Type B pancreatic cell (in vitro differentiated cells): ENCODE data around the gene TRA2A. TPM values are rescaled to one million over a fixed set of nuclear protein-coding genes. Genes with fewer than 3 reads are reported as not detected.

Experiments used
- DNase-seq: peaks from one replicate; pipeline ENCODE4 v3.0.0; 2021; ENCODE audit warnings: mixed read lengths; ENCODE audit not compliant: unreplicated experiment; ENCODE audit errors: extremely low spot score
- H3K27ac Mint-ChIP-seq: 2 replicates; pipeline ENCODE4 v1.8.0; 2021; ENCODE audit warnings: mild to moderate bottlenecking, mixed read lengths
- H3K27me3 Mint-ChIP-seq: 2 replicates; pipeline ENCODE4 v1.8.0; 2021; ENCODE audit warnings: mixed read lengths
- H3K36me3 Mint-ChIP-seq: 2 replicates; pipeline ENCODE4 v1.8.0; 2021; ENCODE audit warnings: mixed read lengths
- H3K4me1 Mint-ChIP-seq: one replicate; pipeline ENCODE4 v1.8.0; 2021; ENCODE audit warnings: mixed read lengths; ENCODE audit not compliant: unreplicated experiment
- H3K4me3 Mint-ChIP-seq: 2 replicates; pipeline ENCODE4 v1.8.0; 2021; ENCODE audit warnings: mild to moderate bottlenecking, mixed read lengths
- H3K9me3 Mint-ChIP-seq: 2 replicates; pipeline ENCODE4 v1.8.0; 2021; ENCODE audit warnings: mixed read lengths
- total RNA-seq: library from RNA; stranded (reverse); gene quantifications from 2 replicates; pipeline ENCODE4 v1.2.1, GENCODE V29; 2021; ENCODE audit warnings: low replicate concordance
- TF ChIP-seq, protein P1 (sequence below): fragments of 200-600 bp; sonication (generic); conservative IDR thresholded peaks from 2 replicates; pipeline ENCODE4 v1.5.0; 2021; ENCODE audit warnings: antibody characterized with exemption, mild to moderate bottlenecking

The TRA2A gene
- total RNA-seq, 1 donor from 2014 or later: 116 TPM

DNA sequence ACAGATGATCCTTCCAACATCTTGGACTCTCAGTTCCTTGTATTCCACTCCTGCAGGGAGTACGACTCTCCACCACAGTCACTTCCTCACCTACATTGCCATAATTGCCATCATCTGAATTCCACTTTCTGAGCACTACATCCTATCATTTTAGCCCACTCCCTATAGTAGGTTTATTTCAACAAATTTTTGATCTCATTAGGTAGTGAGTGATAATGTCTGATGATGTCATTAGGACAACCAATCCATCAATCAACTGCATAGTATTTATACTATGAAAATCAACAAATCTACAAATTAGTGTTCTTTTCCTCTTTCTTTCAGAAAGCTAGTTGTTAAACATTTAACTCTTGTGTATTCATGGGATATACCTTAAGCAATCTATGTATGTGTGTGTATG lies 13.7 kb upstream of the TRA2A start:
- Mint-ChIP-seq H3K27me3 (no peaks in the 10 kb centered on the region), H3K4me3 (no peak overlapping the region), H3K36me3 (no peaks in the 10 kb centered on the region), H3K9me3 (no peaks in the 10 kb centered on the region), H3K4me1 (peaks cover 11% of the 10 kb centered on the region), H3K27ac (no peak overlapping the region)
- DNase-seq: no peak
- TF ChIP-seq, protein P1, sequence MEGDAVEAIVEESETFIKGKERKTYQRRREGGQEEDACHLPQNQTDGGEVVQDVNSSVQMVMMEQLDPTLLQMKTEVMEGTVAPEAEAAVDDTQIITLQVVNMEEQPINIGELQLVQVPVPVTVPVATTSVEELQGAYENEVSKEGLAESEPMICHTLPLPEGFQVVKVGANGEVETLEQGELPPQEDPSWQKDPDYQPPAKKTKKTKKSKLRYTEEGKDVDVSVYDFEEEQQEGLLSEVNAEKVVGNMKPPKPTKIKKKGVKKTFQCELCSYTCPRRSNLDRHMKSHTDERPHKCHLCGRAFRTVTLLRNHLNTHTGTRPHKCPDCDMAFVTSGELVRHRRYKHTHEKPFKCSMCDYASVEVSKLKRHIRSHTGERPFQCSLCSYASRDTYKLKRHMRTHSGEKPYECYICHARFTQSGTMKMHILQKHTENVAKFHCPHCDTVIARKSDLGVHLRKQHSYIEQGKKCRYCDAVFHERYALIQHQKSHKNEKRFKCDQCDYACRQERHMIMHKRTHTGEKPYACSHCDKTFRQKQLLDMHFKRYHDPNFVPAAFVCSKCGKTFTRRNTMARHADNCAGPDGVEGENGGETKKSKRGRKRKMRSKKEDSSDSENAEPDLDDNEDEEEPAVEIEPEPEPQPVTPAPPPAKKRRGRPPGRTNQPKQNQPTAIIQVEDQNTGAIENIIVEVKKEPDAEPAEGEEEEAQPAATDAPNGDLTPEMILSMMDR: no peak

DNA sequence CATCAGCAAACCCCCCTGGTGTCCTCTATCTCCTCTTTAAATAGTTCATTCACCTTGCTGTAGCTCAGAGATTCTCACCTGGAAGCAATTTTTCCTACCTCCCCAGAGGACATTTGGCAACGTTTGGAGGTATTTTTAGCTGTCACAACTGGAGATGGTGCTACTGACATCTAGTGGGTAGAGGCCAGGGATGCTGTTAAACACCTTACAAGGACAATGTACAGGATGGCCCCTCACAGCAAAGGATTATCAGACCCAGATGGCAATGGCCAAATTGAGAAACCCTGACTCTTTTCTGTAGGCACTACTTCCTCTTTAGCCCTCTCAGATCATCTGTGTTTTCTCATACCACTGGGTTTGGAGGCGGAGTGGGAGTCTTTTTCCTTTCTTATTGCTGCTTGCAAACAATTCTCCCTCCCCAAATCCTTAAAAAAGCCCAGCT lies 13.2 kb upstream of the TRA2A start:
- H3K27me3 Mint-ChIP-seq: no peaks in the 10 kb centered on the region
- no peaks in the 10 kb centered on the region for H3K36me3 Mint-ChIP-seq
- H3K9me3 Mint-ChIP-seq: no peaks in the 10 kb centered on the region
- DNase-seq: no peak
- no peak overlapping the region for H3K4me3 Mint-ChIP-seq
- H3K27ac Mint-ChIP-seq: no peak overlapping the region
- H3K4me1 Mint-ChIP-seq: peaks cover 11% of the 10 kb centered on the region
- TF ChIP-seq, protein P1: peak; percentile 48

DNA sequence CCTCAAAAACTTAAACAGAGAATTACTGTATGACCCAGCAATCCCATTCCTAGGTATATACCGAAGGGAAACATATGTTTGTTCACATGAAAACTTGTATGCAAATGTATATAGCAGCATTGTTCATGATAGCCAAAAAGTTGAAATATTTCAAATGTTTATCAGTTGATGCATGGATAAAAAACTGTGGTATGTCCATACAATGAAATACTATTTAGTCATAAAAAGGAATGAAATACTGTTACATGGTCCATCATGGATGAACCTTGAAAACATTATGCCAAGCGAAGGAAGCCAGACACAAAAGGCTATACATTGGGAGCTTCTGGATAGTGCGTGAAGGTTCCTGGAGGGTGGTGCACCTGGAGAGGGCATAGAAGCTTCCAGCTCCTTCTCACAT lies 11.0 kb upstream of the TRA2A start:
- Mint-ChIP-seq H3K4me3 (no peak overlapping the region), H3K9me3 (no peaks in the 10 kb centered on the region), H3K36me3 (no peaks in the 10 kb centered on the region), H3K27ac (no peak overlapping the region), H3K27me3 (no peaks in the 10 kb centered on the region), H3K4me1 (peaks cover 11% of the 10 kb centered on the region)
- TF ChIP-seq, protein P1: no peak
- no peak for DNase-seq

DNA sequence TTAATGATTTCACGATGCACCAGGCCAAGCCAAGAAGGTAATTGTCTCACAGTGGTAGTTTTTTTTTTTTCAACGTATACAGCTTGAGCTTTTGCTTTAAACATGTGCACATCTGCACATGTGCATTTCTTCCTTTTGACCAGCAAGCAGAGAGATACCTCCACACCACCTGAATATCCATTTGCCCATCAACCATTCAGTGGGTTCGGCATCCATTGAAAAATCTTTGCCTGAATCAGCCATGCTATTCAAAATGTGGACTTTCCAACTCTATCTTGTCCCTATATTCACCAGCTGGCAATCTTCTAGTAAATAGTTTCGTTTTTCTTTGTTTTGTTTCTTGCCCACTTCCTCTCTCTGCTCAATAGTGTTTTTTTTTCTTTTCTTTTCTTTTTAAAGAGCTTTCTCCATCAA lies 7.7 kb upstream of the TRA2A start:
- Mint-ChIP-seq H3K27ac (no peak overlapping the region), H3K4me3 (no peak overlapping the region)
- no peak for DNase-seq

DNA sequence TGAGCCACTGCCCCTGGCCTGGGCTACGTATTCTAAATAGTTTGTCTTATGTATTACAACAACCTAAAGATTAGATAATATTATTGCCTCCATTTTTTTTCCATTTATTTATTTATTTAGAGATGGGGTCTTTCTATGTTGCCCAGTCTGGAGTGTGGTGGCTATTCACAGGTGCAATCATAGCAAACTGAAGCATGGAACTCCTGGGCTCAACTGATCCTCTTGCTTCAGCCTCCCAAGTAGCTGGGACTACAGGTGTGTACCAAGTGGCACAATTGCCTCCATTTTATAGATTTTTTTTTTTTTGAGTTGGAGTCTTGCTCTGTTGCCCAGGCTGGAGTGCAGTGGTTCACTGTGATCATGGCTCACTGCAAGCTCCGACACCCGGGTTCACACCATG lies 6.5 kb upstream of the TRA2A start:
- H3K27me3 Mint-ChIP-seq: no peaks in the 10 kb centered on the region
- no peaks in the 10 kb centered on the region for H3K4me1 Mint-ChIP-seq
- H3K9me3 Mint-ChIP-seq: no peaks in the 10 kb centered on the region
- TF ChIP-seq, protein P1: no peak
- no peak overlapping the region for H3K4me3 Mint-ChIP-seq
- no peaks in the 10 kb centered on the region for H3K36me3 Mint-ChIP-seq
- no peak overlapping the region for H3K27ac Mint-ChIP-seq
- no peak for DNase-seq

More for the DNA sequence above, 7.7 kb upstream of the TRA2A start:
- TF ChIP-seq, protein P1: no peak
- Mint-ChIP-seq H3K9me3 (no peaks in the 10 kb centered on the region), H3K36me3 (no peaks in the 10 kb centered on the region), H3K4me1 (peaks cover under 1% of the 10 kb centered on the region), H3K27me3 (no peaks in the 10 kb centered on the region)

DNA sequence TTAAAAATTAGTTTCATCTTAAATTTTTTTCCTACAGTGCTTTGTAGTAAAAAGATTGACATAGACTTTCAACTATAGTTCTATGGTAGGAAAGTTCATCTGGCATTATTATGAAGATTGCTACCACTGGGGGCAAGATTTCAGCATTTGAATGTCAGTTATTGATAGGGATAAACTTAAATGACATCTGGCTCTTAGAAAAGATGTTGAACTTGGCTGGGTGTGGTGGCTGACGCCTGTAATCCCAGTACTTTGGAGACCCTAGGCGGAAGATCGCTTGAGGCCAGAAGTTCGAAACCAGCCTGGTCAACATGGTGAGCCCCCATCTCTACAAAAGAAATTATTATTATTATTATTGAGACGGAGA lies 1.4 kb upstream of the TRA2A start:
- H3K4me1 Mint-ChIP-seq: peaks cover 25% of the 10 kb centered on the region

More for the DNA sequence above, 1.4 kb upstream of the TRA2A start:
- Mint-ChIP-seq H3K36me3 (peaks cover 21% of the 10 kb centered on the region), H3K4me3 (peak overlapping the region; percentile 74), H3K27me3 (no peaks in the 10 kb centered on the region), H3K27ac (peak overlapping the region; percentile 86), H3K9me3 (no peaks in the 10 kb centered on the region)
- DNase-seq: no peak
- TF ChIP-seq, protein P1: peak; percentile 45
